Stimulated activated CD4-positive, alpha-beta T cell treated with anti-CD3 and anti-CD28 coated beads, Interleukin-12 subunit alpha, Interleukin-12 subunit beta, amount 100 ng/mL, for 48 hours (primary cell): ENCODE results near the gene RPP21.

ENCODE experiments used
- DNase-seq, 3 donors: peaks; one replicate each; pipeline ENCODE4 v3.0.0-alpha.2; 2020; ENCODE audit warnings: low read depth in 2 of 3, low spot score in 1 of 3

Gene RPP21

GRCh38 chr6:30328397-30328796 lies 16.6 kb upstream of the RPP21 start:
- DNase-seq = no peak

- DNase-seq = no peak
Measured at GRCh38 chr6:30329331-30329730, 15.6 kb upstream of the RPP21 start.

- DNase-seq = no peak
Measured at GRCh38 chr6:30331981-30332380, 13.0 kb upstream of the RPP21 start.

DNA sequence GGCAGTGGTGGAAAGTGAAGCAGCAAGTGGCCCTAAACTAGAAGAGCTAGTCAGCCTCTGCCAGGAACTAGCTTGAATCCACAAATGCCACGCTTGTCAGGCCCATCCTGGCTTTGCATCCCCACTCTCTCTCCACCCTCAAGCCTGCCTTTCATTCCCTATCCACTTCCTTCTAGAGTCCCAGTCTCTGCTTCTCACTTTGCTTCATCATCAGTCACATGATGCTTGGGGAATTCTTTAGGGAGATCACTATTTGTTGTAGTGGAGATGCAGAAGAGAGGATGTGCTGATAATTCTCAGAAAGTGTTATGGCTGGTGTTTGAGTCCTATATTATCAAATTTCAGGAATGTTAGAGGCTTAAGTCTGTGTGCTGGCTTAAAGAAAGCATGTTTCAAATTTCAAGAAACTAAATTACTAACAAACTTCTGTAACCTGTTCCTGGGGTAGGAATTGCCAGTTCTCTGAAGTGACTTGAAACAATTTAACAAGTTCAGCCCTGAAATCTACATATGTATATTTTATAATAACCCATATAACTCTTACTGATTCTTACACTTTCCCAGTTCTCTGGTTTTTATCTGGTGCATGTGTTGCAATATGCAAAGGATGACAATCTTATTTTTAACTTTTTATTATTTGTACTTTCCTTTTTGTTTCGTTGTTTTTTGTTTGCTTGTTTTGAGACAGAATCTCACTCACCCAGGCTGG lies 10.7 kb upstream of the RPP21 start:
- DNase-seq = no peak

GRCh38 chr6:30340589-30341054 lies 4.3 kb upstream of the RPP21 start:
- no peak for DNase-seq

DNA sequence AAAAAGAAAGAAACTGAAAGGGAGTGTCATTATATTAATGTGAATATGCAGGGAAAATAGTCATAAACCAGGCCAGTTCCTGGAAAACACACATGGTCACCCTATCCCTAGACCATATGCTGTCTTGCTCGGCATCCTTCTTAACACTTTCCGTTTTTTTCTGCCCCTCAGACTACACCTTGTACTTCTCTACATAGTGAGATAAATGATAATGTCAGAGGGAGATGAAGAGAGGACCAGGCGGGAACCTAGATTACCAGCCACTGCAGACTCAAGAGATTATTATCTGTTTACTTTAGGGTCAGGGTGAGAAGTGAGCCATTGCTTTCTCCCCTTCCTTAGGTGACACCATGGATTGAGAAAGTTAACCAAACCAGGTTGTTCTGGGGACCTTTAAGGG lies 3.7 kb upstream of the RPP21 start:
- no peak for DNase-seq

DNA sequence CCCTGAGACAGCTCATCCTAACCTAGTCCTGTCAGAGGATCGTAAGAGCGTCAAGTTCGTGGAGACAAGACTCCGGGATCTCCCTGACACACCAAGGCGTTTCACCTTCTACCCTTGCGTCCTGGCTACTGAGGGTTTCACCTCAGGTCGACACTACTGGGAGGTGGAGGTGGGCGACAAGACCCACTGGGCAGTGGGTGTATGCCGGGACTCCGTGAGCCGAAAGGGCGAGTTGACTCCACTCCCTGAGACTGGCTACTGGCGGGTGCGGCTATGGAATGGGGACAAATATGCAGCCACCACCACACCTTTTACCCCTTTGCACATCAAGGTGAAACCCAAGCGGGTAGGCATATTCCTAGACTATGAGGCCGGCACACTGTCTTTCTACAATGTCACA lies 3.2 kb upstream of the RPP21 start:
- no peak for DNase-seq

DNA sequence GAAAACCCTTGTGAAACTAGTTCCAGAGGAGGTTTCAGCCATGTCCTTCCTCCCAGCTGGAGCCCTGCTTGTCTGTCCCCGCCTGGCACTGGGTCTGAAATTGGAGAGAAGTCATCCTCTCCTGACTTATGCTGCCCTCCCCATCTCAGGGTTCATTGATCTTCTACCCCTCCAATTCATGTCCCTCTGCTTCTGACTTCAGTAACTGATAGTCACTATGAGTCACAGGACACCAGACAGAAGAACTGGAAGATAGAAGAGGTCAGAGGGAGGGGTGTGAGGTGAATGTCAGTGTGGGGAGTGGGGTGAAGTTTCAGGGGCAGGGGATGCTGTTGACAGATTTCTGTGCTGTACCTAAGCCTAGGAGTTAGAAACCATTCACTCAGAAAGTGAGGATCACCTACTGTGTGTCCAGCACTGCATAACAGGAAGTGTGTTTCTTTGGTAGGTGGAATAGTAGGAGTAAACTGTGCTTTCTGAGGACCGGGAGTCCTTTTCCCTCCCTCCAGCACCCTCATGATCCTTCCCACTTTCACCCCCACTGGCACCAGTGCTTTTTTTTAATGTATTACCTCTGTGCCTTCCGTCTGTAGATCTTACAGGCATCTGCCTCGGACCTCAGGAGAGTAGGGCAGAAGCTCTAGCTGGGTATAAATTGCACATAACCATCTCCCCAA lies 627 bp upstream of the RPP21 start:
- no peak for DNase-seq

GRCh38 chr6:30345852-30346251 lies 896 bp downstream of the RPP21 start:
- DNase-seq = no peak

DNA sequence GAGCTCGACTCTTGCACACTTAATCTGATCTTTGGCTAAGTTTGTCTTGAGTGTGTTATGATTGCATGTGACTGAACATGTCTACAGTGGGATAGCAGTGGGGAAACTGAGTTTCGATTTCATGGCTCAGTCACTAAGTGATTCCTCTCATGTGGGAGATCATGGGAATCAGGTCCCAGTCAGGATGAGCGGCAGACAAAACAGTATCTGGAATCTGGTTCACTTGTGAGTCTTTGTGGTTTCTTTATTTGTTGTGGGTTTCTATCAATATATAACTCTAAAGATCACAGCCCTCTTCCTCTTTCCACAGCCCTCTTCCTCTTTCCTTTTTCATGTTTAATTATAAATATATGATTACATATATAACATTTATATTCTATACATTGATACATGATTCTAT lies 4.0 kb downstream of the RPP21 start:
- DNase-seq = no peak

- DNase-seq = no peak
Measured at GRCh38 chr6:30349421-30350177, 4.6 kb downstream of the RPP21 start.

- no peak for DNase-seq
Measured at GRCh38 chr6:30350524-30350923, 5.6 kb downstream of the RPP21 start.

- DNase-seq = no peak
Measured at GRCh38 chr6:30352550-30352949, 7.6 kb downstream of the RPP21 start.

DNA sequence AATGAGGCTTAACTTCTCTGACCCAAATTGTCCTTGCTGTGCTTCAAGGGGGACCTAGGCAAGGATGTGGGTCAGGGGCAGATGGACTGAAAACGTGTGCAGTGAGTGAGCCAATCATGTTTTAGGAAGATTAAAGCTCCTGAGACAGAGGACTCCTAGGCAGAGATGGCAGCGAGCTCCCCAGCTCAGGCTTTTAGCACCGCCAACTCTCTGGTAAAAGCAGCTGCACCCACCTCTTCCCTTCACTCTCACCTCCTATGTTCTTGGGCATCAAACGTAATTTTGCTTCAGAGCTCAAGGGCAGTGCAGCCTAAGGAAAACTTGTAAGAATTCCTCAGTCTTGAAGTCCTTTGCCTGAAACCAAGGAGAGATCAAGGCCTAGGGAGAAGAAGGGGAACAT lies 10.3 kb downstream of the RPP21 start:
- DNase-seq = no peak

DNA sequence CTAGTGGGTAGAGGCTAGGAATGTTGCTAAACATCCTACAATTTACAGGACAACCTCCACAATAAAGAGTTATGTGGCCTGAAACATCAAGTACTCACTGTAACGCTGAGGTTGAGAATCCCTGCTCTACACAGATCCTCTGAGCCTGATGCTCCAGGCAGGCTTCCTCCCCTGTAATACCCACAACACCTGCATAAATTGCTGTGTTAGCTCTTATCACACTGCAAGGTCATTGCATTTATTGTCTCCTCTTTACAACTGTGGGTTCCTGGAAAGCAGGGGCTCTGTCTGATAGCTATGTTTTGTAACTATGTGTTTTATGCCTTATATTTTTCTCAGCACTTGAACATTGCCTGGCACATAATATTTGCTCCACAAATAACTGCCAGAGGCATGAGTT lies 11.6 kb downstream of the RPP21 start:
- no peak for DNase-seq

DNA sequence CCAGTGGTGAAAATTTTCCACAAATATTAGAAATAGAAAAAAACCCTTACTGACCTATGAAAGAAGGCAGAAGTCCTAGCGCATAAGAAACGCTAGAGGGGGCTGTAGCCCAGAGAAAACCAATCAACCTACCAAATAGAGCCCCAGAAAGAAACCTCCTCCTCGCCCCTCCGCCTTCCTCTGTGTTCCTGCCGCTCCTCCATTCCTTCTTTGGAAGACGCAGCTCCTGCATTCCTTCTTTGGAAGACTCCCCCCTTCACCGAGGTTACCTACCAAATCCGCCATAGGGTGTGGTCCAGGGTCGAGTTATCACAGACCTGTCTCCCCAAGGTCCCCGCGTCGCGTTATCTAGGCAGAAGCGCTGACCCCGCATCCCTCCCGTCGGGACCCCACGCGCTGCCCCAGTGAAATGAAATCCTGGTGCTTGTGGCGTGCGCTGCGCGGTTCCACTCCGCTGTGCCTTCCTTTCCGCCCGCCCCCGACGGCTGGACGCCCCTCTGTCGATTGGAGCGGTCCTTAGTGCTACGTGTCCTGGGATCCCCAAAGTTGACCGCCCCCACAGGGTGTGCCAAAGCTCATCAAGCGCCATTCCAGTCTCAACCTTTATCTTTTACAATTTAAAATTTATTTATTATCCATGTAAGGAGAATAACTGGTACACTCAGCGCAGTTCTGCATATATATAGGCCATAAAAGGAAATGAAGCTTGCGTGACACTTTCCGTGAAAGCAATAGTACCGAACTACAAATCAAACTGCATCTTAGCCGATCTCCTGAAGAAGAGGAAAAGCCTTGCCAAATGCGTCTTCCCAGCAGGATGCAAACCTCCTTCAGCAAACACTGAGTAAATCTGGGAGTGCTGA lies 13.0 kb downstream of the RPP21 start:
- DNase-seq = peak; percentile 13 to 27 (median 19)

GRCh38 chr6:30359276-30359675 lies 14.3 kb downstream of the RPP21 start:
- no peak for DNase-seq

- no peak for DNase-seq
Measured at GRCh38 chr6:30360139-30360538, 15.2 kb downstream of the RPP21 start.

DNA sequence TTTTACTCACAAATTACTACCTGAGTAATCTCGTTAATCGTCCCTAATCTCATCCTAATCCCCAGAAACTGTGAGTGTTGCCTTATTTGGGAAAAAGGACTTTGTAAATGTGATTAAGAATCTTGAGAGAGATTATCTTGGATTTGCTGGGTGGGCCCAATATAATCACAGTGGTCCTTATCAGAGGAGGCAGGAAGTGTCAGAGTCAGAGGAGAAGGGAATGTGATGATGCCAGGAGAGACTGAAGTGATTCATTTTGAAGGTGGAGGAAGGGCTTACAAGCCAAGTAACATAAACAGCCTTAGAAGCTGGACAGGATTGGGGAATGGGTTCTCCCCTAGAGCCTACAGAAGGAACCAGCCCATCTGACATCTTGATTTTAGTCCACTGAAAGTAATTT lies 16.7 kb downstream of the RPP21 start:
- no peak for DNase-seq

DNA sequence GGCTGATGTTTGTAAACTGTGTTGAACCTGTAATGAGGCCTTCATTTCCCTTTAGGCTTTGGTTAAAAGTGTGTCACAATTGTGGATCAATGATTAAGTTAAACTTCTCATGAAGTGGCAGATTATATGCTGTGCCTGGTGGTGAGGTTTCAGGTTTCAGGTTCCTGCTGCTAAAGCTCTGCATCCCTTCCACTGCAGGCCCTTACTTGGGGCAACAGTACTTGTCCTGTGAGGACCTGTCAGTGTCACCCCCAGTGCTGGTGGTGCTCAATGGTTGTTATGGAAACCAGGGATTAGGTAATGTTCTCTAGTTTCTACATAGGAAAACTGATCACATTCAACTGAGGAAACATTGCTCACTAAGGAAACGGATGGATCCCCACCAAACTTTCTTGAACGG lies 18.5 kb downstream of the RPP21 start:
- DNase-seq = no peak

- DNase-seq = no peak
Measured at GRCh38 chr6:30364591-30364990, 19.6 kb downstream of the RPP21 start.
